ENCODE data around the gene SEMA6A. TPM values are rescaled to one million over a fixed set of nuclear protein-coding genes. Genes with fewer than 3 reads are reported as not detected.
"Not testable (repeated sequence)": the region's sequence is repeated elsewhere in the genome, so short reads cannot be mapped to it uniquely, and the experiment has no call there.

Gene SEMA6A
- total RNA-seq, 1 donor from 2014 or later, result 18.8 TPM

GRCh38 chr5:116554764-116555163 is 19.9 kb downstream of the SEMA6A start:
- DNase-seq (ENCODE audit: low read depth in 2 of 2), result no peak

DNA sequence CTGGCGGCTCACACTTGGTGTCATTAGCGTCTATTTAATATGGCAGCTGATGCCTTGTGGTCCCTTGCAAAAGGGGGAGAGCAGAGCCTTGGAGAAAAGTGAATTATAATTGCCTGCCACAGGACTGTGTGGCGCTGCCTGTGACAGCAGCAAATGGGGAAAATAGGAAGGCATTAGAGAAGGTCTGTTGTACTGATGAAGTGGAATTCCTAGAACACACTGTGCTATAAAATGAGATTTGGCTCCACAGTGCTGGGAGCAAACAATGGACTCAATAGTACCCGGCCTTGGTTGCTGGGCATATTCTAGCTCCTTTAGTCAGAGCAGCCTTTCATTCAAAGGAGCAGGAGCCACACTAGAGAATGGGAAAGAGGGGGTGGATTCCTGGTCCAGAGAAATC is 21.3 kb downstream of the SEMA6A start:
- DNase-seq (ENCODE audit: low read depth in 2 of 2), result no peak

DNA sequence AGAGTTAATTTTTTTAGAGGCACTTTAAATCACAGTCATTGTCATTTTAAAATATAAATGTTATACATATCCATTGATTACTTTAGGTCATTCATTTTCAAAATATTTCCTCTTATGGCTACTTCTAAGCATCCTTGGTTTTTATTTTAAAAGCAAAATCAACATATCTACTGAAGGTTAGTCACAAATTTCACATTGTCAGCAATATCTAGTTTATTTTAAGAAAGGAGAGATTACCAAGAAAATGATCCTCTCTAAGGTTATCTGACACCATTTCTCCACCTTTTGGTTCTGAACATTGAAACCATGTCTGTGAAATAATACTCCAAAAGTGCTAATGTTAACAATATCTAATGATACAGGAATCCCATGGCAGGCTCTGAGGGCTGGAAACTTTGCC is 24.5 kb downstream of the SEMA6A start:
- DNase-seq (ENCODE audit: low read depth in 2 of 2), result no peak

DNA sequence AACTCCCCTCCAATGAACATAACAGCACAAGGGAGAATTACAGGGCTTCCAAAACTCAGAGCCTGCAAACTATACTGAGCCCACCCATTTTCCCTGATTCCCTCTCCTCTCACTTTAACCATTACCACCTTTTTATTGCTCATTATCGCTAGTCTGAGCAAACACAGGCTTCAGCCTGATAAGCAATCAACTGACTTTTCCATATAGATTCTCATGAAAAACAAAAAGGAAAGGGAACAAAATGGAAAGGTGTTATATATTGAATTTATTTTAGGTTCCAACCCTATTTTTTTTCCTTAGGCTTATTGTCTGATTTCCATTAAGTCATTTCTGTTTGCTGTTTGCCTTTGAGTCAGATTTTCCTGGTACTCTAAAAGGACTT is 27.9 kb downstream of the SEMA6A start:
- no peak for DNase-seq (ENCODE audit: low read depth in 2 of 2)

DNA sequence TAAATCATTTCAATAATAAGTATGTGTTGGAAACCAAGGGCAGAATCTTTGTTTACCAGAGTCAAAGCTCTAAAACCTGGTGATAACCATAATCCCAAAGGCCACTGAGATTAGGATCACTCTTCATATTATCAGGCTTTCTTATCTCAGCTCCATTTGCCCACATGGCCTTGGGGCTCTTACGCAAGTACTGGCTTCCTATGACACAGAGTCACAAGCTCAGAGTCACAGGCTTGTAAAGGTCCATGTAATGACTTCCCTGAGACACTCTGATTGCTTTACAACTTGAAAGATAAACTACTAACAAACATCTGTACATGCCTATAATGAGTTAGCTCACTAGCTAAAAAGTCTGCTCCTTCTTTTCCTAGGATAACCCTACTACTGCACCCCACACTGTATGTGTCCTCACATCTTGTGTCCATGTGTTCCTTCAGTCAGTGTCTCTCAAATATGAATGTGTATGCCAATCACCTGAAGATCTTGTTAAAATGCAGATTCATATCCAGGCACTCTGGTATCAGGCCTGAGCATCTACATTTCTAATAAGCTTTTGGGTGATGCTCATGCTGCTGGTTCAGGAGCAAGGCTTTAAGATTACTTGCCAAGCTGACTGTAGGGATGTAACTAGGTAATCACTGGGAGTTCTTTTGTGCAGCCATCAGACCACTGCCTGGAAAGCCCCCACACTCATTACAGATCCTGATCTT is 28.4 kb downstream of the SEMA6A start:
- no peak for DNase-seq (ENCODE audit: low read depth in 2 of 2)

DNA sequence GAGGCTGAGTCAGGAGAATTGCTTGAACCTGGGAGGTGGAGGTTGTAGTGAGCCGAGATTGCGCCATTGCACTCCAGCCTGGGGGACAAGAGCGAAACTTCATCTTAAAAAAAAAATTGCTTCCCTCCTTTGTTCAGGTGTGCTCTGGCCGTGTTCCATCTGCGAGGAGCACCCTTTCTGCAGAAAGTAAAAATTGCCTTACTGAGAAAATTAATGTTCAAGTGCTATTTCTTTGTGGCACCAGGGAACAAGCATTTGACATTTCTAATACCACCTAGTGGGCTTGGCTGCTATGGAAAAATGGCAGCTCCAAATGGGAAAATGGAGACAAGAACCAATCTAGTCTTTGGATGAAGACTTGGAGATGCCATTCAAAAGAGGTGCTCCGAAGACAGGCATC is 29.2 kb downstream of the SEMA6A start:
- DNase-seq (ENCODE audit: low read depth in 2 of 2), result not testable (repeated sequence)

DNA sequence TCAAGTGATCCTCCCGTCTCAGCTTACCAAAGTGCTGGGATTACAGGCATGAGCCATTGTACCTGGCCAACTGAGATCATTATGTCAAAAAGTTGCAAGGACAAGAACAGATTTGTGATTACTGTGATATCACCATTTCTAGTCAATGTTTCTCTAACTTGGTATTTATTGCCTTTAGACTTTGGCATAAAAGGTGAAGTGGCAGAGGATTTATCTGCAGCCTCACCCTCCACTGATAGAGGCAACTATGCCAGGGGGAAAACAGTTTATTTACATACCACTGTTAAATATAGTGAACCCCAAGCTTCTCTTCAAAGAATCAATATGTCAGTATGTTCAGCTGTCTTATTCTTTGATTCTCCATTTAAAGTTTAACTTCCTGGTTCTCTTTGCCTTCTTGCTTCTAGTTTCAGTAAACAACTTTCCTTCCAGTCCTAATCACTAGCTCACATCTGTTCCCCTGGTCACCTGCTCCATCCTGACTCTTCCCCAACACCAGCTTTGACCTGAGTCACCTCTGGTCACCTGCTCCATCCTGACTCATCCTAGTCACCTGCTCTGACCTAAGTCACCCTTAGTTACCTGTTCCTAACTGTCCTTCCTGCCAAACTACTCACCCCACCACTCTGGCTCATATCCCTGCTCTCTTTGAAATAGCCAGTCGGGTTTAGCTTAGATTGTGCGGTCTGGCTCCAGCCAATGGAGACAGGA is 29.9 kb downstream of the SEMA6A start:
- DNase-seq (ENCODE audit: low read depth in 2 of 2), result no peak

DNA sequence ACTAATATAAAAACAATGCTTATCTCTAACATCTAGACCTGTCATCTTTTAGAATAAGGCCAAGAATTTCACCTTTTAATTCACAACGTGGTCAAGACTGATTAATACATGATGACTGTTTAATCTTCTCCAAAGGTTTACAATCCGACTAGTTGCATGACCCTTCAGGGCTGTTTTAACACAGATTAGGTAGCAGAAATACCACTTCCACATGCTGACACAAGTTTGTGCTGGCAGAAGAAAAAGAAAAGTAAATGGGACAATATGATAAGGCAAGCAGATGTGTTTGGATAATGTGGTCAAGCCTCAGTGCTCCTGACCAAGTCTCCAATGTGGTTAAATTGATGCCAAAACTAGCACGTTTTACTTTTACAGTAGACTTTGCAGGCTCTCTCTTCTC is 31.1 kb downstream of the SEMA6A start:
- DNase-seq (ENCODE audit: low read depth in 2 of 2), result no peak

DNA sequence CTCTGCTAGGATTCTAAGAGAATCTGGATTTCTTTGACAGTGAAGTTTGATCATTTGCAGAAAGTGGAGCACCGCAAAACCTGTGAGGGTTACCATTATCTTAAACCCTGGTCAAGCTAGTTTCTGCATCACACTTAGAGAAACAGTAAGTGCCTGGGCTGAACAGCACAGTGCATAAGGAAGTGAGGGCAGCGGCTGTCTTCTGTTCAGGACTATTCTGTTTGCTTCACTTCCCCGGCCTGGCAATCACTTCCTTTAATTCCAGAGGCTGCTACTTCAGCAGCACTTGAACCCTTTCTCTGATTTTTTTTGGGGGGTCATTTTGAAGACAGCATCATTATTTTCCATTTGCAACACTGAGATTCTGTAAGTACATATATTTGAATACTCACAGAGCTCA is 32.0 kb downstream of the SEMA6A start:
- DNase-seq (ENCODE audit: low read depth in 2 of 2), result no peak

- DNase-seq (ENCODE audit: low read depth in 2 of 2), result no peak
Measured at GRCh38 chr5:116539222-116539621, 35.4 kb downstream of the SEMA6A start.

GRCh38 chr5:116536316-116537083 is 38.1 kb downstream of the SEMA6A start:
- DNase-seq (ENCODE audit: low read depth in 2 of 2), result no peak

GRCh38 chr5:116534964-116535651 is 39.5 kb downstream of the SEMA6A start:
- DNase-seq (ENCODE audit: low read depth in 2 of 2), result no peak

DNA sequence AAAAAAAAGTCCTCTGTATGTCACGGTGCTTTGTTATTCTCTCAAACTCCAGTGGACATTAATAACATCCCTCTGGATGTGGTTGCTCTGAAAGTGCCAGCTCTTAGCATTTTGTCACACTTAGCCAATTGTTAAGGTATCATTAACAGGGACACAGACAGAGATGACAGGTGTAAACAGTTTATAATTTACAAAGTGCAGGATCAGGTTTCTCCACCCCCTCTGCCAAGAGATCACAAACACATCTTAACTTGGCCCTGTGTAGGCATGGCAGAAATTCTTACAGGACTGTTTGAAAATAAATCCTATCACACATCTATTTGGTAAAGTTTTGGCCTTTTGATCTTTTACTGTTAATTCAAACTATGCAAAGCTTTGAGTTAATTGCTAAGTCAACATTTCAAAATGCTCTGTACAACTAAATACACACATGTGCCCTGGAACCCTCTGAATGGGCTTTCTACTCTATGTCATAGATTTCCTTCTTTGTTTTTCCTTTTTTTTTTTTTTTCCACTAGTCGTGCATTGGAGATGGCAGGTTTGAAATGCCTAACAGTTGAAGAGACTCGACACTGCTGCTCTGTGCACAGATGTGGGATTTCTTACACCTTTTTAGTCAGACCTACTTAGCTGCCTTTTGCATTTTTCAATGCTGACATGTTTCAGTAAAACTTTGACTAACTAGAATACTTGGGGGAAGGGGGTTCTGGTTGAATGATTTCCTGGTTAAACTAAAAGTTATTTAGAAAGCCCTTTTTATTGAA is 41.7 kb downstream of the SEMA6A start:
- no peak for DNase-seq (ENCODE audit: low read depth in 2 of 2)

DNA sequence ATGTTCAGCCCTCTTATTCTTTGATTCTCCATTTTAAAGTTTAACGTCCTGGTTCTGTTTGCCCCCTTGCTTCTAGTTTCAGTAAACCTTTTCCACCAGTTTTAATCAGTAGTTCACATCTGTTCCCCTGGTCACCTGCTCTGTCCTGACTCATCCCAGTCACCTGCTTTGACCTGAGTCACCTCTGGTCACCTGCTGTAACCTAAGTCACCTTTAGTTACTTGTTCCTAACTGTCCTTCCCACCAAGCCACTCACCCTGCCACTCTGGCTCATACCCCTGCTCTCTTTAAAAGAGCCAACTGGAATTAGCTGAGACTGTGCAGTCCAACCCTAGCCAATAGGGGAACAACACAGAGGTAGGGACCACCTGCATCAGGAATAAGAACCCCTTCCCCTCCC is 43.0 kb downstream of the SEMA6A start:
- DNase-seq (ENCODE audit: low read depth in 2 of 2), result no peak

DNA sequence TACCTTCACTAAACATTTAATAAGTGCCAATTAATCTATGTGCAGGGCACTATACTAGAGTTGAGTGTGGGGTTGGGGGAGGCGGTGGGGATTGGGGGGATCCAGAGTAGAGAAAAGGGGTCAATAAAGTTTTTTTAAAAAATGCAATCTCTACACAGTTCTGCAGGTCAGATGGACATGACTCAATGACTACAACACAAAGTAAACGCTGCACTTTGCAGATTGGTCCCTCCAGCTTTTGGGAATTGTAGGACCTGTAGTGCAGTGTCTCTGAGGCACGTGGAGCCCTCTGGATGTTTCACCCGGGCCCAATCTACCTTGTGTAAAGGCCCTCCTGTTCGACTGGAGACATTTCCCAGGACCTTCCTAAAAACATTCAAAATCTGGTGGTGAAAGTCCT is 43.5 kb downstream of the SEMA6A start:
- DNase-seq (ENCODE audit: low read depth in 2 of 2), result no peak

GRCh38 chr5:116530276-116530675 is 44.3 kb downstream of the SEMA6A start:
- no peak for DNase-seq (ENCODE audit: low read depth in 2 of 2)

- no peak for DNase-seq (ENCODE audit: low read depth in 2 of 2)
Measured at GRCh38 chr5:116529615-116530014, 45.0 kb downstream of the SEMA6A start.

GRCh38 chr5:116528519-116529234 is 45.9 kb downstream of the SEMA6A start:
- DNase-seq (ENCODE audit: low read depth in 2 of 2), result peak in 1 of 2 donors; percentile 3

DNA sequence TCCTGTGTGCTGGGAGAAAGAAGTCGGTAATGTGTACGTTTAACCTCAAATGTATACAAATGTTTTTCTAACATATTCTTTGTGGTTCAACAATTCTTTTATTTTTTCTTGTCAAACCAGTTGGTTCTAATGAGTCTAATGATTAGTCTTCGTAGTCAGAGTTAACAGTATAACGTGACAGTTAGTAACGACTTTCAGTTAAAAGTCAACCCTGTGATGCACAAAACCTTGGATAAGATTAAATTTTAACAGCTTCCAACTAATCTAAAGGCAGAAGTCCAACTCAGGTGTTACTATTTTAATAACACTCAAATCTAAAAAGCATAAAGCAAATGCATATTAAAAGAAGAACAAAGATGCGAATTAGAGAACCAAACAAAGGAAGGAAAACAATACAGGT is 47.0 kb downstream of the SEMA6A start:
- DNase-seq (ENCODE audit: low read depth in 2 of 2), result no peak

GRCh38 chr5:116525674-116526073 is 48.9 kb downstream of the SEMA6A start:
- DNase-seq (ENCODE audit: low read depth in 2 of 2), result no peak

- no peak for DNase-seq (ENCODE audit: low read depth in 2 of 2)
Measured at GRCh38 chr5:116524966-116525365, 49.7 kb downstream of the SEMA6A start.

Measured in lung microvascular endothelial cell (primary cell).